Rectal smooth muscle tissue (tissue), 1 donor: ENCODE measurements around the gene LHX1.

Source experiments
- H3K27ac ChIP-seq: one replicate; pipeline ENCODE4 v1.7.0; 2013; ENCODE audit warnings: low read depth, low read length, inconsistent platforms
- H3K27me3 ChIP-seq: one replicate; pipeline ENCODE4 v1.7.0; 2013; ENCODE audit warnings: low read length; ENCODE audit not compliant: control insufficient read depth, insufficient read depth
- H3K36me3 ChIP-seq: one replicate; pipeline ENCODE4 v1.7.0; 2013; ENCODE audit warnings: low read length; ENCODE audit not compliant: control insufficient read depth, insufficient read depth
- H3K4me1 ChIP-seq: one replicate; pipeline ENCODE4 v1.7.0; 2013; ENCODE audit warnings: low read length; ENCODE audit not compliant: control insufficient read depth, insufficient read depth
- H3K4me3 ChIP-seq: one replicate; pipeline ENCODE4 v1.7.0; 2013; ENCODE audit warnings: low read length
- H3K9ac ChIP-seq: one replicate; pipeline ENCODE4 v1.7.0; 2013; ENCODE audit warnings: low read length

LHX1 gene

DNA sequence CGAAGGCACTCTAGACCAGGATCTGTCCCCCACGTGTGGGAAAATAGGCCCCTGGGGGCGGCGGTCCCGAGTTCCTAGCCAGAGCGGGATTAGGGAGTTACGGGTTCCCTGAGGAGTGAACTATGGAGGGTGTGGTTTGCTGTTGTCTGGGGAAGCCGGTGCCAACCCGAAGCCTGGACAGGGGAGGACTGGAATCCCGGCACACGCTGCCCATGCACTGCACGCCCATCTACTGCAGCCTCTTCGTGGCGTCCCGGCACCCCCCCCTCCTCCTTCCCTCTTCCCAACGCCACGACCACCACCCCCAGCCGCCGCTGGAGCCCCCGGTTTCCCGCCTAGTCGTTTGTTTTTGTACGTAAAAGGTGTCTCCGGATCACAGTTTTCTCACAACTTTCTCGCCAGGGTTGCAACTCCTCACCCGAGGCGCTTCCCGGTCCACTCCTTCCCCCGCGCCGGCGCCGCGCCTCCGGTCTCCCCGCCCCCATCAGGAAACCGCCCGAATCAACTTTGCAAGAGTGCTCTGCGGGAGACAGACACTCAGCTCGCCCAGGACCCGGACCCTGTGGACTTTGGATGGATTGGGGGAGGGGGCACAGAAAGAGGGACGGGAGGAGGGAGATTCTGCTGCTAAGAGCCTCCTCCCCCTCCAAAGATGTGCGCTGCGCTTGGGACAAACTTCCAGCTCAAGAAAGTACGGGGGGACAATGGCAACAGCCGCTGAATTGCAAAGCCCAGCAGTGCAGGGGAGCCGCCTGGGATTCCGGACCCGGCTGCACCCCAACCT lies 1.4 kb upstream of the LHX1 start:
- no peak overlapping the region for H3K9ac ChIP-seq
- no peaks in the 10 kb centered on the region for H3K36me3 ChIP-seq
- H3K27ac ChIP-seq = no peak overlapping the region
- H3K27me3 ChIP-seq = peaks cover 94% of the 10 kb centered on the region
- peaks cover 7% of the 10 kb centered on the region for H3K4me1 ChIP-seq
- peak overlapping the region; percentile 30 for H3K4me3 ChIP-seq

DNA sequence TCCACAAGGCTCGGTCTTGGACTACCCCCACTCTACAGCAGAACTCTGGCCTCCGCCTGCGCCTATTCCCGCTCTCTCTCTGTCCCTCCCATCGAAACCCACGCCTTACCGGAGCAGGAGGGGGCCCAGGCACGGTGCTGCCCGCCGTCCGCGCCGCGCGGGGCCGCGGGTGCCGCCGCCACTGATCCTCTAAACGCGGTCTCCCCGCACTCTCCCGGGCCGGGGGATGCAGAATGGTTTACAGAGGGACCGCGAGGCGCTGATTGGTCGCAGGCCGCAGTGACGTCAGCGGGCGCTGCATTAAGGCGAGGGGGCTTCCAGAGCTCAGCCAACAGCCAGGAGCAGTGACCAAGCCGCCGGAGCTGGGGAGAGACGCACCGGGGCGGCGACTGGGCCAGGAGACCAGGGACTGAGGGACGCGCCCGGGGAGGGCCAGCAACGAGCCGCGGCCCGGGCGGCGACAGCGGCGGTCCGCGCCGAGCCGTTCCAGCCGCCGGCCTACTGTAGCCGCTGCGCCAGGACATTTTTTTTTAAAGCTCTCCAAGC lies 747 bp upstream of the LHX1 start:
- Histone ChIP-seq H3K4me1 (peaks cover 7% of the 10 kb centered on the region), H3K27ac (no peak overlapping the region), H3K4me3 (peak overlapping the region; percentile 30), H3K27me3 (peaks cover 94% of the 10 kb centered on the region), H3K9ac (no peak overlapping the region), H3K36me3 (no peaks in the 10 kb centered on the region)

DNA sequence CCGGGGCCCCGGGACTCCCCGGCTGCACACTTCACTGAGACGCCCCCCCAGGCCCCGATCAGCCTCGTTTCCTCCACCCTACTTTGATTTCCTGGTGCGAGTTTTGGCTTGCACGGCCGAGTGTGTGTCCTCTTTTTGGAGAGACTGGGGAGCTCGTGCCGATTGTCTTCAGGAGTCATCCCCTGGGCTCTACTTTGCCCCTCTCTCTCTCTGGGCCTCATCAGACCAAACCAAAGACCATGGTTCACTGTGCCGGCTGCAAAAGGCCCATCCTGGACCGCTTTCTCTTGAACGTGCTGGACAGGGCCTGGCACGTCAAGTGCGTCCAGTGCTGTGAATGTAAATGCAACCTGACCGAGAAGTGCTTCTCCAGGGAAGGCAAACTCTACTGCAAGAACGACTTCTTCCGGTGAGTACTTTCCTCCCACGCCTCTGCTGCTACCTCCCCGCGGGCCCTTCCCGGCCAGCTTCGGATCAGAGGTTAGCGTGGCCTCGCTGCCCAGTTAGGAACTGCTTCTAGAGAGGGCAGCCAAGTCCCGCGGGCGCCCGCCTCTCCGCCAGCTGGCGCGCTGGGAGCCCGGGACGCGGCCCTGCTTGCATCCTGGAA lies 787 bp downstream of the LHX1 start:
- H3K36me3 ChIP-seq = no peaks in the 10 kb centered on the region
- no peak overlapping the region for H3K27ac ChIP-seq
- no peak overlapping the region for H3K4me3 ChIP-seq
- H3K9ac ChIP-seq = no peak overlapping the region
- peaks cover 7% of the 10 kb centered on the region for H3K4me1 ChIP-seq
- peaks cover 94% of the 10 kb centered on the region for H3K27me3 ChIP-seq

DNA sequence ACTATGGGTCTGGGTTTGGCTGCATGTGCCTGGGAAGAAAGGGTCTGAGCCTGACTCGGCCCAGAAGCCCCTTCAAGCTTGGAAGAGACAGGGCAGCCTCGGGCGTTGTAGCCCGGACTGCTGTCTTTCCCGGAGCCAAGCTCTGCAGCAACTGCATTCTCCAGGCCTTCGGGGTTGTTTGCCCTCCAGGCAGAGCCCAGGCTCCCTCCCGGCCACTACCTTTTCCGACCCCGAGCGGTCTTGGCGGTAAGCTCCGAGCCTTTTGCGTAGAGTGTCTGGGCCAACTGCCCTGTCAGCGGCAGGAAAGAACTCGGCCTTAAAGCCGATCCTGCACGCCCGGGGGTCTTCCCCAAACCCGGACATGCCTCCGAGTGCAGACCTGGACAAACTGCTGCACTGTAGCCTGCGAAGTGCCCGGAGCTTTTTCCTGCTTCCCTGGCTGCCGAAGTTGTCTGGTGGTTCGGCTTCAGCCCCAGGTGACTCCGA lies 1.3 kb downstream of the LHX1 start:
- Histone ChIP-seq H3K36me3 (no peaks in the 10 kb centered on the region), H3K9ac (no peak overlapping the region), H3K4me1 (peaks cover 7% of the 10 kb centered on the region), H3K27ac (no peak overlapping the region), H3K4me3 (no peak overlapping the region), H3K27me3 (peaks cover 94% of the 10 kb centered on the region)

DNA sequence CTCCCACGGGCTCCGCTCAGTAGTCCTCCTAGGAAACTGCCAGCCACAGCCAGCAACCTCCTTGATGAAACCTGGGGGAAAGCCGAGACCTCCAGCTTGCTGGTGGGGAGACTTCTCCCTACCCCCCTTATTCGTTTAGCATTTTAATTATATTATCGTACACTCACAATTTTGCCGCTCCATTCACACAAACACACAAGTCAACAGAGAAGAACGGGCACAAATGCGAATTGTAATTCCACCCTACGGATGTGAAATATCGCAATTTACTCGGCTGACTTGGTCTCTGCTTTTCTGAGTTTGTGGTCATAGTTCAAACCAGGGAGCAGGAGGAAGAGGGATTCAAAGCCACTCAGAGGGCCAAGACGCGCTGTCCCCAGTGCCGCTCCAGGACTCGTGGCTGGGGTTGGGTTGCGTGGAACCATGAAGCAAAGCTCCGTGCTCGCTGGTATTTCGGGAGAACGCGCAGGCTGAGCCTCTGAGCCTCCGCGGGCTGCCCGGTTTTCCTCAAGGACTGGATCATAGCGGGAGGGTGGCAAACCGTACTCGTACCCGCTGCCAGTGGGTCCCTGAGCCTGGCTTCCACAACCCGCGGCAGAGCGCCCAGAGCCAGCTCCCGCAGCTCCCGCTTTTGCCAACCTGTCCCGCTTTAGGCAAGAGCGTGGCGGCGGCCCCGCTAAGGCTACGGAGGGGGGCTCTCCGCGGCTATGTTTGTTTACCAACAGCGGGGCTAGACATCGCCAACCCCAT lies 2.0 kb downstream of the LHX1 start:
- H3K4me3 ChIP-seq = no peak overlapping the region
- peaks cover 7% of the 10 kb centered on the region for H3K4me1 ChIP-seq
- no peaks in the 10 kb centered on the region for H3K36me3 ChIP-seq
- H3K9ac ChIP-seq = no peak overlapping the region
- H3K27me3 ChIP-seq = peaks cover 91% of the 10 kb centered on the region
- H3K27ac ChIP-seq = no peak overlapping the region

DNA sequence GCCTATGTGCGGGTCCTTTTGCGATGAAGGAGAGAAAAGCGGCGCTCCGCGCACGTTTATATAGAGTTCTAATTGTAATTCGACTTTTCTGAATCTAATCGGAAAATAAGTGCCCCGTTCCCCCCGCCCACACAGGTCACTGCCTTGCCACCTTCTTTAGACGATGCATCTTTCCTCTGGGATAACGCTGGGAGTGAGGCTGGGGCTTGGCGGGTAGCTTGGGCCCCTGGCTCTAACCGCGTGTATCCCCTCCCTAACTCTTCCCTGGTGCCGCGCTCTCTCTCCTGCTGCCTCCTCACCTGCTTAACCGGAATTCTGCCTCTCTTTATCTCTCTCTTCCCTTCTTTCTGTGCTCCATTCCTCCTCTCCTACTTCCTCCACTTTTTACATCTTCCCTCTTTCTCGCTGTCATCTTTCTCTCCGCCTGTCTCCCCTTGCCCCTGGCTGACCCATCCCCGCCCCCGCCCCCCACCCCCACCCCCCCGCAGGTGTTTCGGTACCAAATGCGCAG lies 2.6 kb downstream of the LHX1 start:
- Histone ChIP-seq H3K4me1 (peaks cover 7% of the 10 kb centered on the region), H3K27ac (no peak overlapping the region), H3K27me3 (peaks cover 89% of the 10 kb centered on the region), H3K4me3 (no peak overlapping the region), H3K36me3 (no peaks in the 10 kb centered on the region), H3K9ac (no peak overlapping the region)

DNA sequence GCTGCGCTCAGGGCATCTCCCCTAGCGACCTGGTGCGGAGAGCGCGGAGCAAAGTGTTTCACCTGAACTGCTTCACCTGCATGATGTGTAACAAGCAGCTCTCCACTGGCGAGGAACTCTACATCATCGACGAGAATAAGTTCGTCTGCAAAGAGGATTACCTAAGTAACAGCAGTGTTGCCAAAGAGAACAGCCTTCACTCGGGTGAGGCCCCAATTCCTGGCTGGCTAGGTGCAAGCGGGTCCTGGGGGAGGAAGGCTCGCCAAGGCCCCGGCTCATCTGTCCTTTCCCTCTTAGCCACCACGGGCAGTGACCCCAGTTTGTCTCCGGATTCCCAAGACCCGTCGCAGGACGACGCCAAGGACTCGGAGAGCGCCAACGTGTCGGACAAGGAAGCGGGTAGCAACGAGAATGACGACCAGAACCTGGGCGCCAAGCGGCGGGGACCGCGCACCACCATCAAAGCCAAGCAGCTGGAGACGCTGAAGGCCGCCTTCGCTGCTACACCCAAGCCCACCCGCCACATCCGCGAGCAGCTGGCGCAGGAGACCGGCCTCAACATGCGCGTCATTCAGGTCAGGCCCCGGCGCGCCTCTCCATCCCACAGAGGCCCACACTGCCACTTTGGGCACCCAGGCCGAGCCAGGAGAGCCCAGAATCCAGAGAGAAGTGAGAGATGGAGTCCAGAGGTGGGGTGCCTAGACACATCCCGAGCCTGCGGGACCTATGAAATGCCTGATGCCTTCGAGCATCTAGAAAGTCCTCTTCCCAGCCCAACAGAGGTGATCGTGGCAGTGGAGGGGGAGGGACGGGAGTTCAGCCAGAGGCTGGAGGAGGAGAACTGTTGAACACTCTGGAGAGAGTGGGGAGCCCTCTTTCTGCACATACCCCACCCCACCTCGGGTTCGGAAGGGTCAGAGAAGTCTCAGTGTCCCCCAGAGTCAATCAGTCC lies 3.3 kb downstream of the LHX1 start:
- H3K27me3 ChIP-seq = peaks cover 87% of the 10 kb centered on the region
- H3K4me1 ChIP-seq = peaks cover 7% of the 10 kb centered on the region
- no peak overlapping the region for H3K4me3 ChIP-seq
- no peak overlapping the region for H3K27ac ChIP-seq
- H3K9ac ChIP-seq = no peak overlapping the region
- no peaks in the 10 kb centered on the region for H3K36me3 ChIP-seq

DNA sequence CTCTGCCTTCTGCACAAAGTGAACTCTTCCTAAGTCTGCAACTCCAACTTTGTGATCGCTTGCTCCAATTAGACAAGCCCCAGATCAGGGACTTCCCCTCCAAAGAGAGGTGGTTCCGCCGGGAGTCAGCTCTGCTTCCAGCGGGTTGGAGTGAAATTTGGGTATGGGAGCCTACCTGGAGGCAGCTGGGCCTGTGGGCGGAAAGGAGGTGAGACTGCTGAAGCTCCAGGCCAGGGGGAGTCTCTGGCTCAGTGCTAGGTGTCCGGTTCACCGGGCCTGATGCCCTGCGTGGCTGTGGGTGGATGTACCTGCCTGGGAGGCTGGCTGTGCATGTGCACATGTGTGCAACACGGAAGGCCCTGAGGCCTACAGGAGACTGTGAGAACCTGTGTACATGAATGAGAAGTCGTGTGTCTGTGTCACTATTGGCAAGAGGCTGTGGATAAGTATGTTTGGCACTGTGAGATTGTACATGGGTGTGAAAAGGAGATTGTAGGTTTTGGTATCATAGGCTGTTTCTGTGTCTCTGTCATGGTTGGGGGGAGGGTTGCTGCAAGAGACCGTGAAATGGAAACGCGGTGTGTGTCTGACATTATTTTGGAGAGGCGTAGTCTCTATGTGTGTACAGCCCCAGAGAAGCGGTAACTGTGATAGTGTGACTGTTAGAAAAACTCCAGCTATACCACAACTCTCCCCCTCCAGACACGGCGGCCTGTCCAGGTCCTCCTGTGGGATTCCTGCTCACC lies 4.2 kb downstream of the LHX1 start:
- Histone ChIP-seq H3K4me1 (peaks cover 3% of the 10 kb centered on the region), H3K27me3 (peaks cover 86% of the 10 kb centered on the region), H3K27ac (no peak overlapping the region), H3K9ac (no peak overlapping the region), H3K4me3 (no peak overlapping the region), H3K36me3 (no peaks in the 10 kb centered on the region)

DNA sequence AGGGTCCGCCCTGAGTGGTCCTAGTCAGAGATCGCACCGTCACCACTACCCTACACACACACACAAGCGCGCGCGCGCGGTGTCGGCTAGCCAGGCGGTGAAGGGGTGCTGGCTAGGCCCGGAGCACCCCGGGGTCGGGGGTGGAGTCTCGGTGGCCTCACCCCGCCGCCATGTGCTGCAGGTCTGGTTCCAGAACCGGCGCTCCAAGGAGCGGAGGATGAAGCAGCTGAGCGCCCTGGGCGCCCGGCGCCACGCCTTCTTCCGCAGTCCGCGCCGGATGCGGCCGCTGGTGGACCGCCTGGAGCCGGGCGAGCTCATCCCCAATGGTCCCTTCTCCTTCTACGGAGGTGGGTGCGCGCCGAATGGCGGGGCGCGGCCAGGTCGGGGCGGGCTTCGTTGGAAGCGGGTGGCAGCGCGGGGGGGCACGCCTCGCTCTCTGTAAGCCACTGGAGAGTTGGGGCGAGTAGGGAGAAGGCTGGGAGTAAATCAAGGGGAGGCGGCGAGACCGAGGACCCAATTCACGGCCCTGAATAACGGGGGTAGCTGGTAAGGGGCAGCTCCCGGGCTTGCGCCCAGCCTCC lies 4.8 kb downstream of the LHX1 start:
- Histone ChIP-seq H3K27ac (no peak overlapping the region), H3K4me1 (peaks cover 3% of the 10 kb centered on the region), H3K36me3 (no peaks in the 10 kb centered on the region), H3K4me3 (no peak overlapping the region), H3K27me3 (peaks cover 86% of the 10 kb centered on the region), H3K9ac (no peak overlapping the region)

DNA sequence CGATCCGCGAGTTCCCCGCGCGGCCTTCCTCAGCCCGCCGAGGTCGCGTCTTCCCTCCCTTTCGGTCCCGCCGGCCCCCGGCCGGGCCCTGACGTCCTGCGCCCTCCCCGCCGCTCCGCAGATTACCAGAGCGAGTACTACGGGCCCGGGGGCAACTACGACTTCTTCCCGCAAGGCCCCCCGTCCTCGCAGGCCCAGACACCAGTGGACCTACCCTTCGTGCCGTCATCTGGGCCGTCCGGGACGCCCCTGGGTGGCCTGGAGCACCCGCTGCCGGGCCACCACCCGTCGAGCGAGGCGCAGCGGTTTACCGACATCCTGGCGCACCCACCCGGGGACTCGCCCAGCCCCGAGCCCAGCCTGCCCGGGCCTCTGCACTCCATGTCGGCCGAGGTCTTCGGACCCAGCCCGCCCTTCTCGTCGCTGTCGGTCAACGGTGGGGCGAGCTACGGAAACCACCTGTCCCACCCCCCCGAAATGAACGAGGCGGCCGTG lies 5.4 kb downstream of the LHX1 start:
- peaks cover 83% of the 10 kb centered on the region for H3K27me3 ChIP-seq
- H3K27ac ChIP-seq = no peak overlapping the region
- no peaks in the 10 kb centered on the region for H3K36me3 ChIP-seq
- peaks cover 3% of the 10 kb centered on the region for H3K4me1 ChIP-seq
- H3K4me3 ChIP-seq = no peak overlapping the region
- no peak overlapping the region for H3K9ac ChIP-seq
